OCI-LY7 (cell line): Measurements from ENCODE around the gene CMTM1. TPM values are rescaled to one million over a fixed set of nuclear protein-coding genes. Genes with fewer than 3 reads are reported as not detected.

ENCODE experiments used
- BruUV-seq: library from RNA; stranded (reverse); fragments of 400-500 nt; replicated peaks from 2 replicates; lab custom pipeline; 2021; lab: Mats Ljungman, UMichigan
- CTCF ChIA-PET: fragments of 300-600 bp; sonication (Branson Sonifier 250); formaldehyde crosslinking; loops from one replicate; lab custom pipeline; 2022; ENCODE audit warnings: antibody characterized with exemption; ENCODE audit not compliant: unreplicated experiment; lab: Charles Lee
- POLR2A ChIA-PET: fragments of 300-600 bp; sonication (Branson Sonifier 250); formaldehyde crosslinking; loops from one replicate; lab custom pipeline; 2022; ENCODE audit warnings: antibody characterized with exemption; lab: Charles Lee
- DNase-seq: peaks from one replicate; pipeline ENCODE4 v3.0.0-alpha.2; 2015; ENCODE audit warnings: low spot score
- H2AFZ ChIP-seq: fragments of 200-600 bp; sonication (generic), shearing (Covaris generic); 2 replicates; pipeline ENCODE4 v1.6.1; 2014; ENCODE audit warnings: mild to moderate bottlenecking, antibody characterized with exemption, low read length, moderate library complexity
- H3K27ac ChIP-seq: fragments of 200-600 bp; sonication (generic); 2 replicates; pipeline ENCODE4 v1.5.1; 2014; ENCODE audit warnings: mixed run types, low read depth, mild to moderate bottlenecking, moderate library complexity, low read length, inconsistent platforms; ENCODE audit not compliant: poor library complexity, severe bottlenecking
- H3K36me3 ChIP-seq: fragments of 200-600 bp; sonication (generic); 2 replicates; pipeline ENCODE4 v1.6.1; 2014; ENCODE audit warnings: mild to moderate bottlenecking, antibody characterized with exemption, low read length, moderate library complexity, mixed read lengths; ENCODE audit not compliant: insufficient read depth
- H3K4me1 ChIP-seq: fragments of 200-600 bp; sonication (generic); 2 replicates; pipeline ENCODE4 v1.5.1; 2014; ENCODE audit warnings: mild to moderate bottlenecking, low read length; ENCODE audit not compliant: insufficient read depth, poor library complexity, severe bottlenecking
- H3K4me2 ChIP-seq: fragments of 200-600 bp; sonication (generic); 2 replicates; pipeline ENCODE4 v1.6.1; 2014; ENCODE audit warnings: mild to moderate bottlenecking, low read length
- H3K4me3 ChIP-seq: fragments of 200-600 bp; sonication (generic); 2 replicates; pipeline ENCODE4 v1.5.1; 2014; ENCODE audit warnings: mild to moderate bottlenecking, low read depth, low read length; ENCODE audit not compliant: poor library complexity, severe bottlenecking
- H3K79me2 ChIP-seq: fragments of 200-600 bp; sonication (generic); 2 replicates; pipeline ENCODE4 v1.6.1; 2016; ENCODE audit warnings: low read depth, mild to moderate bottlenecking, low read length, moderate library complexity, mixed read lengths; ENCODE audit not compliant: insufficient read depth
- H3K9me2 ChIP-seq: fragments of 200-600 bp; sonication (generic); 2 replicates; pipeline ENCODE4 v1.6.1; 2016; ENCODE audit warnings: mild to moderate bottlenecking, low read length, mixed read lengths; ENCODE audit not compliant: insufficient read depth
- H3K9me3 ChIP-seq: fragments of 200-600 bp; sonication (generic); 2 replicates; pipeline ENCODE4 v1.6.1; 2014; ENCODE audit warnings: mild to moderate bottlenecking, mixed run types, low read length, mixed read lengths
- H4K20me1 ChIP-seq: fragments of 200-600 bp; sonication (generic); 2 replicates; pipeline ENCODE4 v1.6.1; 2014; ENCODE audit warnings: mild to moderate bottlenecking, antibody characterized with exemption, low read length, moderate library complexity, mixed read lengths; ENCODE audit not compliant: insufficient read depth
- EZH2phosphoT487 ChIP-seq: fragments of 200-600 bp; sonication (generic); IDR thresholded peaks from 2 replicates; pipeline ENCODE4 v1.6.1; 2018; ENCODE audit warnings: low read depth, borderline replicate concordance, mild to moderate bottlenecking, mixed run types, antibody characterized with exemption, low read length, moderate library complexity, mixed read lengths
- intact Hi-C: fragments of 100-400 bp; cut with micrococcal nuclease; formaldehyde crosslinking; loops from one replicate; pipeline ENCODE4 v1.10.0; 2022; ENCODE audit not compliant: unreplicated experiment
- total RNA-seq, 2 experiments: library from RNA; depleted of rRNA in 1 of 2; stranded (reverse); fragments of >200 nt in 1 of 2; shearing (Covaris generic) in 1 of 2; gene quantifications; 2 replicates each; pipeline ENCODE4 v1.2.3, GENCODE V29; 2014 to 2022
- TF ChIP-seq, protein P1 (sequence below): fragments of 200-600 bp; sonication (generic); conservative IDR thresholded peaks from 2 replicates; pipeline ENCODE4 v1.5.1; 2014; ENCODE audit warnings: mild to moderate bottlenecking, antibody characterized with exemption, low read length, moderate library complexity, mixed read lengths

Gene CMTM1
- total RNA-seq, 2 experiments from 2014 or later = 8.5 to 10.6 TPM

DNA sequence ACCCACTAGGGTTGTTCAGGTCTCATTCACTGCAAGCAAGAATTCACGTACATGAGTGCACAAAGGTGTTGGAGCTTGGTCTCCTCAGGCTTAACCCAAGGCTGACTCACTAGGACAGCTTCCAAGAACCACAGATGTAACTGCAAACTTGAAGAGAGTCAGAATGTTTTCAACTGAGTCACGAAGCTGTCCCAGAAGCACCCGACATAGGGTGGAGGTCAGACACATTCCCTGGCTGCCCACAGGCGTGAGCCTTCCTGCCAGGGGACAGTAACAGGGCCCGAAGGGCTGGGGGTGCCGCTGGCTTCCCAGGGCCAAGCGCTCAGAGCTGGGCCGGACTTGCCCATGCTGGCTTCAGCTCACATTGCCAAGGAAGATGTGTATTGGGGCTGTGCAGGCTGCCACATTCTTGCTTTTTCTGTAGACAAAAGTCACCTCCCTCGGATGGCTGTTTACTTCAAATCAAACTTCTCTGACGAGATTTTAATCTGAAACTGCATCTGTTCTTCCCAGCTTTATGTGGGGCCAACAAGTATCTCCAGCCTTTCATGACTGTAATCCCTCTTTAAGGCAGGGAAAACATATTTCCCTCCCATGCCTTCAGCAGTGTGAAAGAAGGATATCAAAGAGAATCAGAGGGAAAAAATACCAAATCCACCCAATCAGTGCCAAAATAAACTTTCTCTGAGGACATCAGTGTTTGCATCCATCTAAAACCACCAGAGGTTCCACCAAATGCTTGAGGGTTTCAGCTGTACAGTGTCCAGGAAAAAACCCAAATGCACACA, 52.5 kb downstream of the CMTM1 start:
- DNase-seq = no peak
- CTCF ChIA-PET = interaction anchor here (1.3 kb wide), 1 partner anchor 11 kb away, joined by 4 read pairs; no protein-coding TSS in a partner anchor
- H3K4me2 ChIP-seq = no peak overlapping the region
- peaks cover 27% of the 10 kb centered on the region for H3K4me1 ChIP-seq
- no peaks in the 10 kb centered on the region for H3K9me3 ChIP-seq
- H3K79me2 ChIP-seq = no peaks in the 10 kb centered on the region
- POLR2A ChIA-PET = interaction anchor here (0.6 to 1.5 kb wide), 4 partner anchors 12 to 210 kb away, joined by 3 to 4 read pairs (median 3); no protein-coding TSS in a partner anchor
- no peak overlapping the region for H3K27ac ChIP-seq
- no TSS peak for BruUV-seq
- H2AFZ ChIP-seq = peak overlapping the region; percentile 77; the same call in 1 of the 2 replicates
- no peaks in the 10 kb centered on the region for H3K9me2 ChIP-seq
- H4K20me1 ChIP-seq = no peaks in the 10 kb centered on the region
- TF ChIP-seq EZH2phosphoT487 = no peak
- TF ChIP-seq, protein P1, sequence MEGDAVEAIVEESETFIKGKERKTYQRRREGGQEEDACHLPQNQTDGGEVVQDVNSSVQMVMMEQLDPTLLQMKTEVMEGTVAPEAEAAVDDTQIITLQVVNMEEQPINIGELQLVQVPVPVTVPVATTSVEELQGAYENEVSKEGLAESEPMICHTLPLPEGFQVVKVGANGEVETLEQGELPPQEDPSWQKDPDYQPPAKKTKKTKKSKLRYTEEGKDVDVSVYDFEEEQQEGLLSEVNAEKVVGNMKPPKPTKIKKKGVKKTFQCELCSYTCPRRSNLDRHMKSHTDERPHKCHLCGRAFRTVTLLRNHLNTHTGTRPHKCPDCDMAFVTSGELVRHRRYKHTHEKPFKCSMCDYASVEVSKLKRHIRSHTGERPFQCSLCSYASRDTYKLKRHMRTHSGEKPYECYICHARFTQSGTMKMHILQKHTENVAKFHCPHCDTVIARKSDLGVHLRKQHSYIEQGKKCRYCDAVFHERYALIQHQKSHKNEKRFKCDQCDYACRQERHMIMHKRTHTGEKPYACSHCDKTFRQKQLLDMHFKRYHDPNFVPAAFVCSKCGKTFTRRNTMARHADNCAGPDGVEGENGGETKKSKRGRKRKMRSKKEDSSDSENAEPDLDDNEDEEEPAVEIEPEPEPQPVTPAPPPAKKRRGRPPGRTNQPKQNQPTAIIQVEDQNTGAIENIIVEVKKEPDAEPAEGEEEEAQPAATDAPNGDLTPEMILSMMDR = no peak
- H3K4me3 ChIP-seq = no peak overlapping the region
- H3K36me3 ChIP-seq = no peaks in the 10 kb centered on the region
- intact Hi-C loops = loop anchor here (5.0 kb wide), 1 partner anchor 134 kb away; the partner anchor contains the start of gene DYNC1LI2

DNA sequence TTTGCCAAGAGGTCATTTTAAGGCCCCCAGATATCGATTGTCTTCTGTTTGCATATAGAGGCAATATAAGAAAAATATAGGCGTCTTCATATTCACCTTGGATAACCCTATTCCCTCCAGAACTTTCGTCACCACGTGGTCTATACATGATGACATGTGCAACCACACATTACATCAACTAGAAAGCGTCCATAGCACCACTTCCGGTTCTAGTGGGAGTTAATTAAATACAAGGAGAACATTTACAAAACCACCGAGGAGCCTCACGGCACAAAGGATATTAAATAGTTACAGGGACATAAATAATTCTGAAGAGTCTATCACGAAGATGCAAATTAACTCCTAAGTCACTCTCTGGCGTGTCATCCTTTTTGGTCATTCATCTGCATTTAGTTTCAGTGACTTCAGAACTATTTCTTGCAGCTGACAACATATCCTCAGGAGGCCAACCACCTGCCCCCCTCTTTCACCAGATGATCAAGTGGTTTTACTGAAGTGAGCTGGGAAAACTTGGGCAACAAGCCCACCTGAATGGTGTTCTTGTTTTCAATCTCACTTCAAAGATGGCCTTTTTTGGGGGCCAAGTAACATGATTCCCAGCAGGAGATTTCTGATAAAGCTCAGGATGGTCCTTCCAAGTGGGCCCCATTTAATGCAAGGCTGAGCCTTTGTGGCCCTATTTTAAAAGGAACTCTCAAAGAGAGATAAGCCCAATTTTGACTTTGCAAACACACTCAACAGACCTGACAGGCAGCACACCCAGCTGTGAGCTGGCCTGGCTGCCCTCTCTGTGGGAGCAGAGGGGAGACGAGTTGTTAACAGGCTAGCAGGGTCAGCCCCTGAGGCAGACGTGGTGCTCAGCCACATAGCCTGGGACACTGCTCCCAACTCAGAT, 53.5 kb downstream of the CMTM1 start:
- peak overlapping the region; percentile 77 for H2AFZ ChIP-seq
- CTCF ChIA-PET = interaction anchor here (0.5 kb wide), 1 partner anchor 118 kb away, joined by 4 read pairs; no protein-coding TSS in a partner anchor

More for the DNA sequence above, 53.5 kb downstream of the CMTM1 start:
- DNase-seq = peak; percentile 39
- no peak overlapping the region for H3K4me3 ChIP-seq
- H3K79me2 ChIP-seq = no peaks in the 10 kb centered on the region
- peaks cover 27% of the 10 kb centered on the region for H3K4me1 ChIP-seq
- intact Hi-C loops = loop anchor here (5.0 kb wide), 1 partner anchor 133 kb away; the partner anchor contains the start of gene DYNC1LI2
- POLR2A ChIA-PET = interaction anchor here (0.6 to 1.4 kb wide), 3 partner anchors 10 to 298 kb away, joined by 3 to 5 read pairs (median 4); no protein-coding TSS in a partner anchor
- H3K9me3 ChIP-seq = no peaks in the 10 kb centered on the region
- TF ChIP-seq, protein P1 = no peak
- no peak for TF ChIP-seq EZH2phosphoT487
- no peak overlapping the region for H3K27ac ChIP-seq
- no peaks in the 10 kb centered on the region for H3K9me2 ChIP-seq
- H3K4me2 ChIP-seq = peak overlapping the region; percentile 37
- BruUV-seq = no TSS peak
- H4K20me1 ChIP-seq = no peaks in the 10 kb centered on the region
- H3K36me3 ChIP-seq = no peaks in the 10 kb centered on the region
